ENCODE results near the gene IRX2.

DNA sequence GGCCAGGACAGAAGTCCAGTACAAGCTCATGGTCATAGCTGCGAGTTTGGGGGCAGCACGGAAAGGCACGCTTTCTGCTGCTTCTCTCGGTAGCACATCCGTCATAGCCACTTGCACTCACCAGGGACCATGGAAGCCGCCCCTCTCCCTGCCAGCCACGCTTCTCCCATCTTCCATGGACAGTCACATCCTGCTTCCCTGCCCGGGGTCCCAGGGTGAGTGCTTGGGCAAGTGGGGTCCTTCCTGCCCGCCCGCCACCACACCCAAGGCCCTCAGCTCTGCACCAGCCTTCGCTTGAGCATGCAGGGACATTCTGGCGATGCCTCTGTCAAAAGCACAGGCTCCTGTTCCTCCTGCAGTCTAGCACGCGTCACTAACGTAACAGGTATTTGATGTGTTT lies 13.1 kb upstream of the IRX2 start:
- TF ChIP-seq POLR2A (IDR thresholded peaks at IDR 0.05; ENCODE audit: low read depth, low read length) (no peak), POLR2AphosphoS5 (IDR thresholded peaks at IDR 0.05; ENCODE audit: insufficient read depth, low read depth, low read length) (no peak), EZH2 (IDR thresholded peaks at IDR 0.05; ENCODE audit: borderline replicate concordance, low read depth, low read length, severe bottlenecking) (no peak), MAX (IDR thresholded peaks at IDR 0.05; ENCODE audit: insufficient read depth, insufficient read length) (no peak), MYC (IDR thresholded peaks at IDR 0.05; ENCODE audit: low read depth, low read length) (no peak), GATA2 (IDR thresholded peaks at IDR 0.05; ENCODE audit: insufficient read depth, insufficient read length, low read depth, low read length) (no peak)
- TF ChIP-seq, protein P1, sequence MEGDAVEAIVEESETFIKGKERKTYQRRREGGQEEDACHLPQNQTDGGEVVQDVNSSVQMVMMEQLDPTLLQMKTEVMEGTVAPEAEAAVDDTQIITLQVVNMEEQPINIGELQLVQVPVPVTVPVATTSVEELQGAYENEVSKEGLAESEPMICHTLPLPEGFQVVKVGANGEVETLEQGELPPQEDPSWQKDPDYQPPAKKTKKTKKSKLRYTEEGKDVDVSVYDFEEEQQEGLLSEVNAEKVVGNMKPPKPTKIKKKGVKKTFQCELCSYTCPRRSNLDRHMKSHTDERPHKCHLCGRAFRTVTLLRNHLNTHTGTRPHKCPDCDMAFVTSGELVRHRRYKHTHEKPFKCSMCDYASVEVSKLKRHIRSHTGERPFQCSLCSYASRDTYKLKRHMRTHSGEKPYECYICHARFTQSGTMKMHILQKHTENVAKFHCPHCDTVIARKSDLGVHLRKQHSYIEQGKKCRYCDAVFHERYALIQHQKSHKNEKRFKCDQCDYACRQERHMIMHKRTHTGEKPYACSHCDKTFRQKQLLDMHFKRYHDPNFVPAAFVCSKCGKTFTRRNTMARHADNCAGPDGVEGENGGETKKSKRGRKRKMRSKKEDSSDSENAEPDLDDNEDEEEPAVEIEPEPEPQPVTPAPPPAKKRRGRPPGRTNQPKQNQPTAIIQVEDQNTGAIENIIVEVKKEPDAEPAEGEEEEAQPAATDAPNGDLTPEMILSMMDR (IDR thresholded peaks at IDR 0.05; ENCODE audit: extremely low read depth in 1 of 2, insufficient read depth in 1 of 2, low read depth in 1 of 2, low read length in 2 of 2) = no peak
